Ascending aorta (tissue), 2 donors: ENCODE results near the gene PLEKHD1. TPM values are rescaled to one million over a fixed set of nuclear protein-coding genes. Genes with fewer than 3 reads are reported as not detected.

Experiments
- DNase-seq, 2 donors: peaks; one replicate each; pipeline ENCODE4 v3.0.0-alpha.2; 2019; ENCODE audit warnings: low spot score in 2 of 2
- H3K27ac ChIP-seq, 2 donors: fragments of 200-600 bp; sonication (generic); one replicate each; pipeline ENCODE4 v1.5.1; 2016 to 2017; ENCODE audit warnings: mild to moderate bottlenecking in 1 of 2
- H3K27me3 ChIP-seq: fragments of 200-600 bp; sonication (generic); one replicate; pipeline ENCODE4 v1.5.1; 2017
- H3K36me3 ChIP-seq, 2 donors: fragments of 200-600 bp; sonication (generic); one replicate each; pipeline ENCODE4 v1.5.1; 2016
- H3K4me1 ChIP-seq, 2 donors: fragments of 200-600 bp; sonication (generic); one replicate each; pipeline ENCODE4 v1.5.1; 2016 to 2017; ENCODE audit warnings: mild to moderate bottlenecking in 1 of 2
- H3K4me3 ChIP-seq, 2 donors: fragments of 200-600 bp; sonication (generic); one replicate each; pipeline ENCODE4 v1.5.1; 2016 to 2017; ENCODE audit warnings: mild to moderate bottlenecking in 1 of 2
- H3K9me3 ChIP-seq, 2 donors: fragments of 200-600 bp; sonication (generic); one replicate each; pipeline ENCODE4 v1.5.1; 2016
- CTCF ChIP-seq, 3 experiments: fragments of 200-600 bp in 2 of 3; fragments of 450-650 bp in 1 of 3; sonication (generic) in 2 of 3; IDR thresholded peaks; one replicate each; pipeline ENCODE4 v1.5.1; 2016 to 2019; ENCODE audit warnings: antibody characterized with exemption in 3 of 3, mild to moderate bottlenecking in 1 of 3, moderate library complexity in 1 of 3
- intact Hi-C: fragments of 100-400 bp; cut with DNase I; formaldehyde crosslinking; loops from one replicate; pipeline ENCODE4 v1.15.1; 2023
- total RNA-seq: library from RNA; depleted of rRNA; stranded (reverse); fragments of >200 nt; gene quantifications from one replicate; pipeline ENCODE4 v1.1.0, GENCODE V29; 2016

The PLEKHD1 gene
- total RNA-seq, 1 donor from 2014 or later = not detected

GRCh38 chr14:69522026-69522425, 37.5 kb downstream of the PLEKHD1 start:
- intact Hi-C loops = no loop called here
- no peak overlapping the region for H3K27ac ChIP-seq
- no peak for TF ChIP-seq CTCF (IDR thresholded peaks at IDR 0.05)
- no peaks in the 10 kb centered on the region for H3K36me3 ChIP-seq
- no peaks in the 10 kb centered on the region for H3K9me3 ChIP-seq
- no peaks in the 10 kb centered on the region for H3K27me3 ChIP-seq
- H3K4me1 ChIP-seq = no peaks in the 10 kb centered on the region
- no peak for DNase-seq
- H3K4me3 ChIP-seq = no peak overlapping the region

- no peaks in the 10 kb centered on the region for H3K27me3 ChIP-seq
- no peak for DNase-seq
- no peaks in the 10 kb centered on the region for H3K9me3 ChIP-seq
- no peak overlapping the region for H3K27ac ChIP-seq
- no peaks in the 10 kb centered on the region for H3K4me1 ChIP-seq
- intact Hi-C loops = no loop called here
- no peaks in the 10 kb centered on the region for H3K36me3 ChIP-seq
- TF ChIP-seq CTCF (IDR thresholded peaks at IDR 0.05) = no peak
- no peak overlapping the region for H3K4me3 ChIP-seq
Observed at GRCh38 chr14:69525896-69526295, 41.4 kb downstream of the PLEKHD1 start.

- no peaks in the 10 kb centered on the region for H3K9me3 ChIP-seq
- H3K36me3 ChIP-seq = no peaks in the 10 kb centered on the region
- H3K27me3 ChIP-seq = no peaks in the 10 kb centered on the region
- intact Hi-C loops = no loop called here
- H3K4me3 ChIP-seq = no peak overlapping the region
- no peaks in the 10 kb centered on the region for H3K4me1 ChIP-seq
- DNase-seq = no peak
- H3K27ac ChIP-seq = no peak overlapping the region
- TF ChIP-seq CTCF (IDR thresholded peaks at IDR 0.05) = no peak
Observed at GRCh38 chr14:69527635-69528034, 43.1 kb downstream of the PLEKHD1 start.

- TF ChIP-seq CTCF (IDR thresholded peaks at IDR 0.05) = no peak
- no peak for DNase-seq
Observed at GRCh38 chr14:69528143-69528542, 43.6 kb downstream of the PLEKHD1 start.

GRCh38 chr14:69528930-69529329, 44.4 kb downstream of the PLEKHD1 start:
- no peaks in the 10 kb centered on the region for H3K9me3 ChIP-seq
- no peak for DNase-seq
- no peaks in the 10 kb centered on the region for H3K4me1 ChIP-seq
- intact Hi-C loops = no loop called here
- no peaks in the 10 kb centered on the region for H3K36me3 ChIP-seq
- no peak overlapping the region for H3K4me3 ChIP-seq
- no peak overlapping the region for H3K27ac ChIP-seq
- no peaks in the 10 kb centered on the region for H3K27me3 ChIP-seq
- TF ChIP-seq CTCF (IDR thresholded peaks at IDR 0.05) = no peak

More at GRCh38 chr14:69528143-69528542, 43.6 kb downstream of the PLEKHD1 start:
- H3K4me3 ChIP-seq = no peak overlapping the region
- no peaks in the 10 kb centered on the region for H3K27me3 ChIP-seq
- intact Hi-C loops = no loop called here
- no peaks in the 10 kb centered on the region for H3K9me3 ChIP-seq
- no peak overlapping the region for H3K27ac ChIP-seq
- H3K36me3 ChIP-seq = no peaks in the 10 kb centered on the region
- H3K4me1 ChIP-seq = no peaks in the 10 kb centered on the region

- no peak for DNase-seq
- Histone ChIP-seq H3K4me1 (no peaks in the 10 kb centered on the region), H3K9me3 (no peaks in the 10 kb centered on the region), H3K36me3 (no peaks in the 10 kb centered on the region), H3K27me3 (no peaks in the 10 kb centered on the region), H3K27ac (no peak overlapping the region), H3K4me3 (no peak overlapping the region)
- intact Hi-C loops = no loop called here
- no peak for TF ChIP-seq CTCF (IDR thresholded peaks at IDR 0.05)
Observed at GRCh38 chr14:69529563-69529962, 45.0 kb downstream of the PLEKHD1 start.
